Caco-2 (cell line): ENCODE measurements around the gene UNC45A. TPM values are rescaled to one million over a fixed set of nuclear protein-coding genes. Genes with fewer than 3 reads are reported as not detected.

ENCODE experiments used
- BruUV-seq: library from RNA; stranded (reverse); fragments of 400-500 nt; replicated peaks from 2 replicates; lab custom pipeline; 2021; lab: Mats Ljungman, UMichigan
- CTCF ChIA-PET: fragments of 300-600 bp; sonication (Branson Sonifier 250); formaldehyde crosslinking; loops from one replicate; lab custom pipeline; 2022; ENCODE audit warnings: antibody characterized with exemption; lab: Charles Lee
- POLR2A ChIA-PET: fragments of 300-600 bp; sonication (Branson Sonifier 250); formaldehyde crosslinking; loops from one replicate; lab custom pipeline; 2022; ENCODE audit warnings: antibody characterized with exemption; lab: Charles Lee
- DNase-seq, 2 experiments: peaks; one replicate each; pipeline versions ENCODE4 v3.0.0 to v3.0.0-alpha.2; 2020 to 2022
- H3K27me3 ChIP-seq: replicated peaks from 2 replicates; pipeline ENCODE4 v1.6.0; 2011; ENCODE audit warnings: low read length; ENCODE audit not compliant: control insufficient read depth, insufficient read depth
- H3K36me3 ChIP-seq: 2 replicates; pipeline ENCODE4 v1.5.1; 2011; ENCODE audit warnings: low read length; ENCODE audit not compliant: control insufficient read depth, insufficient read depth
- H3K4me1 ChIP-seq: fragments of 250-450 bp; sonication (Bioruptor Pico); 2 replicates; pipeline ENCODE4 v1.5.1; 2020; ENCODE audit warnings: mild to moderate bottlenecking
- H3K4me3 ChIP-seq: 2 replicates; pipeline ENCODE4 v1.5.1; 2011; ENCODE audit warnings: low read depth, mild to moderate bottlenecking, control low read depth, low read length
- H3K9me3 ChIP-seq: fragments of 250-450 bp; sonication (Bioruptor Pico); 2 replicates; pipeline ENCODE4 v1.5.1; 2020; ENCODE audit warnings: mild to moderate bottlenecking, moderate library complexity
- H3K27ac Mint-ChIP-seq: one replicate; pipeline ENCODE4 v1.8.0; 2022; ENCODE audit warnings: mixed read lengths; ENCODE audit not compliant: unreplicated experiment
- H3K27me3 Mint-ChIP-seq: one replicate; pipeline ENCODE4 v1.8.0; 2022; ENCODE audit warnings: mixed read lengths; ENCODE audit not compliant: insufficient read depth, unreplicated experiment
- H3K36me3 Mint-ChIP-seq: one replicate; pipeline ENCODE4 v1.8.0; 2022; ENCODE audit warnings: mild to moderate bottlenecking, mixed read lengths; ENCODE audit not compliant: insufficient read depth, unreplicated experiment
- H3K4me1 Mint-ChIP-seq: one replicate; pipeline ENCODE4 v1.8.0; 2022; ENCODE audit warnings: low read depth, mixed read lengths; ENCODE audit not compliant: unreplicated experiment
- H3K4me3 Mint-ChIP-seq: one replicate; pipeline ENCODE4 v1.8.0; 2022; ENCODE audit warnings: mild to moderate bottlenecking, moderate library complexity, mixed read lengths; ENCODE audit not compliant: unreplicated experiment
- H3K9me3 Mint-ChIP-seq: one replicate; pipeline ENCODE4 v1.8.0; 2022; ENCODE audit warnings: mixed read lengths; ENCODE audit not compliant: unreplicated experiment
- intact Hi-C: fragments of 100-400 bp; cut with micrococcal nuclease; formaldehyde crosslinking; loops from one replicate; pipeline ENCODE4 v1.10.0; 2022; ENCODE audit not compliant: unreplicated experiment
- total RNA-seq: library from RNA; stranded (reverse); gene quantifications from 2 replicates; pipeline ENCODE4 v1.2.3, GENCODE V29; 2022
- TF ChIP-seq, protein P1 (sequence below), 2 experiments: fragments of 200-600 bp in 1 of 2; IDR thresholded peaks; 1 replicate in 1 of 2; 2 replicates in 1 of 2; pipeline versions ENCODE4 v1.5.1 to v1.8.0; 2011 to 2022; ENCODE audit warnings: antibody characterized with exemption in 1 of 2, control low read depth in 1 of 2, inconsistent platforms in 1 of 2, low read depth in 1 of 2, low read length in 1 of 2, mild to moderate bottlenecking in 1 of 2, moderate library complexity in 1 of 2; ENCODE audit not compliant: insufficient read depth in 1 of 2, severe bottlenecking in 1 of 2, unreplicated experiment in 1 of 2

The UNC45A gene
- total RNA-seq, 1 experiment from 2014 or later, result 62.6 TPM

DNA sequence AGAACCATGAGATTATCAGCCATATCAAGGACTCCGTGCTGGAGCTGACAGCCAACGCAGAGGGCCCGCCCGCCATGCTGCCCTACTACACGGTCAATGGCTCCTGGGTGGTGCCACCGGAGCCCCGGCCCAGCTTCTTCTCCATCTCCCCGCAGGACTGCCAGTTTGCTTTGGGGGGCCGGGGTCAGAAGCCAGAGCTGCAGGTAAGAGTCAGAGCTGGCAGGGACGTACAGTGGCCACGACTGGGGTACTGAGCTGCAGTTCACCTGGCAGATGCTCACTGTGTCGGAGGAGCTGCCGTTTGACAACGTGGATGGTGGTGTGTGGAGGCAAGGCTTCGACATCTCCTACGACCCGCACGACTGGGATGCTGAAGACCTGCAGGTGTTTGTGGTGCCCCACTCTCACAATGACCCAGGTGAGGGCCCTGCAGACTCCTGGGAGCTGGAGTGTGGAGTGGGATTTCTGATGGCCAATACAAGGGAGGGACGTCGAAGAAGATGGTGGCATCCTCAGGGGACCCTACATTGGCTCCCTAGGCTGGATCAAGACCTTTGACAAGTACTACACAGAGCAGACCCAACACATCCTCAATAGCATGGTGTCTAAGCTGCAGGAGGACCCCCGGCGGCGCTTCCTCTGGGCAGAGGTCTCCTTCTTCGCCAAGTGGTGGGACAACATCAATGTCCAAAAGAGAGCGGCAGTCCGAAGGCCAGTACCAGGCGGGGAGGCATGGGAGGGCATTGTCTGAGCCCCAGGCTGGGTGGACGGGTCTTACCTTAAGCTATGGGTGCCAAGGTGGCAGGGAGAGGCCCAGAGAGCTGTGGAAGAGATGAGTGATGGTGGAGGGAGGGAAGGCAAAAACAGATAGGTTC, 29.5 kb upstream of the UNC45A start:
- no peaks in the 10 kb centered on the region; the same call in 1 of the 2 replicates for H3K36me3 ChIP-seq
- intact Hi-C loops, result no loop called here
- no peak overlapping the region for H3K4me3 Mint-ChIP-seq
- H3K27me3 ChIP-seq, result no peaks in the 10 kb centered on the region
- TF ChIP-seq, protein P1, sequence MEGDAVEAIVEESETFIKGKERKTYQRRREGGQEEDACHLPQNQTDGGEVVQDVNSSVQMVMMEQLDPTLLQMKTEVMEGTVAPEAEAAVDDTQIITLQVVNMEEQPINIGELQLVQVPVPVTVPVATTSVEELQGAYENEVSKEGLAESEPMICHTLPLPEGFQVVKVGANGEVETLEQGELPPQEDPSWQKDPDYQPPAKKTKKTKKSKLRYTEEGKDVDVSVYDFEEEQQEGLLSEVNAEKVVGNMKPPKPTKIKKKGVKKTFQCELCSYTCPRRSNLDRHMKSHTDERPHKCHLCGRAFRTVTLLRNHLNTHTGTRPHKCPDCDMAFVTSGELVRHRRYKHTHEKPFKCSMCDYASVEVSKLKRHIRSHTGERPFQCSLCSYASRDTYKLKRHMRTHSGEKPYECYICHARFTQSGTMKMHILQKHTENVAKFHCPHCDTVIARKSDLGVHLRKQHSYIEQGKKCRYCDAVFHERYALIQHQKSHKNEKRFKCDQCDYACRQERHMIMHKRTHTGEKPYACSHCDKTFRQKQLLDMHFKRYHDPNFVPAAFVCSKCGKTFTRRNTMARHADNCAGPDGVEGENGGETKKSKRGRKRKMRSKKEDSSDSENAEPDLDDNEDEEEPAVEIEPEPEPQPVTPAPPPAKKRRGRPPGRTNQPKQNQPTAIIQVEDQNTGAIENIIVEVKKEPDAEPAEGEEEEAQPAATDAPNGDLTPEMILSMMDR (IDR thresholded peaks at IDR 0.05; ENCODE audit: insufficient read depth in 1 of 2, low read depth in 1 of 2, low read length in 1 of 2, severe bottlenecking in 1 of 2, unreplicated experiment in 1 of 2), result no peak
- peaks cover 11% of the 10 kb centered on the region for H3K36me3 Mint-ChIP-seq
- H3K4me1 Mint-ChIP-seq, result no peaks in the 10 kb centered on the region
- H3K9me3 Mint-ChIP-seq, result no peaks in the 10 kb centered on the region
- H3K27ac Mint-ChIP-seq, result no peak overlapping the region
- CTCF ChIA-PET, result interaction anchor here (0.5 to 6.0 kb wide), 2 partner anchors 26 to 207 kb away, joined by 3 to 53 read pairs; partner anchors contain the start of gene HDDC3
- no peak overlapping the region for H3K4me3 ChIP-seq
- POLR2A ChIA-PET, result interaction anchor here (1.2 kb wide), 1 partner anchor 24 kb away, joined by 3 read pairs; no protein-coding TSS in a partner anchor
- no TSS peak for BruUV-seq
- no peak for DNase-seq
- H3K4me1 ChIP-seq, result 0 out of 2 replicates have a peak, but pooled peaks cover 7% of the 10 kb centered on the region
- no peaks in the 10 kb centered on the region for H3K9me3 ChIP-seq
- no peaks in the 10 kb centered on the region for H3K27me3 Mint-ChIP-seq

DNA sequence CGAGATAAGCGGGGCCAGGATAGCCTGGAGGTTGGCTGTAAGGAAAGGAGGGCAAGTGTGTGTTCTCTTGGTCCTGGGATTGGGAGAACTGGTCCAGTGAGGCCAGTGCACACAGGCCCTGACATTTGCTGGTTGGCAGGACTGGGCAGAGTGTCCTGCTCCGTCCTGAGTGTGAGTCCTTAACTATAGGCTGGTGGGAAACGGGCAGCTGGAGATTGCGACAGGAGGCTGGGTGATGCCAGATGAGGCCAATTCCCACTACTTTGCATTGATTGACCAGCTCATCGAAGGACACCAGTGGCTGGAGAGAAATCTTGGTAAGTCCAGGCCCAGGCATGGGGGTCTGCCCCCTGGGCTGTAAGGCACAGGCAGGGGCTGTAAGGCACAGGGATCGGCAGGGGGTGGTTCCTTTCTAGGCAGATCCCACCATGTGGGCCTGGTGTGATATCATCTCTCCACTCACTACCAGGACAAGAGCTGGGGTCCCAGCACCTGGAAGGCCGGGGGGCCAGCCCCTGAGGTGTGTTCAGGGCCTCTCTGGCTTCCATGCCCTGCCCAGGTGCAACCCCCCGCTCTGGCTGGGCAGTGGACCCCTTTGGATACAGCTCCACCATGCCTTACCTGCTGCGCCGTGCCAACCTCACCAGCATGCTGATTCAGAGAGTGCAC, 28.8 kb upstream of the UNC45A start:
- no peaks in the 10 kb centered on the region; the same call in 1 of the 2 replicates for H3K36me3 ChIP-seq
- no peak overlapping the region for H3K4me3 ChIP-seq
- TF ChIP-seq, protein P1 (IDR thresholded peaks at IDR 0.05; ENCODE audit: insufficient read depth in 1 of 2, low read depth in 1 of 2, low read length in 1 of 2, severe bottlenecking in 1 of 2, unreplicated experiment in 1 of 2), result no peak
- POLR2A ChIA-PET, result no interaction called here
- no peaks in the 10 kb centered on the region for H3K9me3 ChIP-seq
- Mint-ChIP-seq H3K27ac (no peak overlapping the region), H3K9me3 (no peaks in the 10 kb centered on the region), H3K4me3 (no peak overlapping the region), H3K4me1 (no peaks in the 10 kb centered on the region), H3K36me3 (peaks cover 11% of the 10 kb centered on the region), H3K27me3 (no peaks in the 10 kb centered on the region)
- DNase-seq, result no peak
- no peaks in the 10 kb centered on the region for H3K27me3 ChIP-seq
- H3K4me1 ChIP-seq, result 0 out of 2 replicates have a peak, but pooled peaks cover 7% of the 10 kb centered on the region
- BruUV-seq, result no TSS peak
- CTCF ChIA-PET, result interaction anchor here (6.0 kb wide), 1 partner anchor 26 kb away, joined by 53 read pairs; the partner anchor contains the start of gene HDDC3
- intact Hi-C loops, result no loop called here

DNA sequence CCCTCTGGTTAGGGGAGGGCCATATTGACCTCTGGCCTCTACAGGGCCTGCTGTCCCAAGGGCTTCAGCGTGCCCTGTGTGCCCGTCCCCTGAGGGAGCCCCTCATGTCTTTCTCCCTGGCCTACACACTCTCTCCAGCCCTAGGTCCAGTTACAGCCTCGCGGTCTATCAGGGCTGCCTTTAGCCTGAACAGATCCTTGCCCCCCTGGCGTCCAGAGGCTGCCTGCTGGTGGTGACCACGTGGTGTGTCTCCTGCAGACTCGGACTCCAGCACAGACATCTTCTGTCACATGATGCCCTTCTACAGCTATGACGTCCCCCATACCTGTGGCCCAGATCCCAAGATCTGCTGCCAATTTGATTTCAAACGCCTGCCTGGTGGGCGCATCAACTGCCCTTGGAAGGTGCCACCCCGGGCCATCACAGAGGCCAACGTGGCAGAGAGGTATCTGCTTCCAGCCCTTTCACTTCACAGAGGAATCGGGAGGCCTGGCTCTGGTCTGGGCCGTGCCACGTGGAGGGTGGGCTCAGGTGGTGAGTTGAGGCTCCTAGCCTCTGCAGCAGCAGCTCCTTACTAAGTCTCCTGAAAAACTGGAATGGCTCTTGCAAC, 27.9 kb upstream of the UNC45A start:
- H3K9me3 ChIP-seq, result no peaks in the 10 kb centered on the region
- no peaks in the 10 kb centered on the region for H3K9me3 Mint-ChIP-seq
- no peaks in the 10 kb centered on the region for H3K27me3 ChIP-seq
- POLR2A ChIA-PET, result no interaction called here
- TF ChIP-seq, protein P1 (IDR thresholded peaks at IDR 0.05; ENCODE audit: insufficient read depth in 1 of 2, low read depth in 1 of 2, low read length in 1 of 2, severe bottlenecking in 1 of 2, unreplicated experiment in 1 of 2), result no peak
- no peak overlapping the region for H3K4me3 Mint-ChIP-seq
- 0 out of 2 replicates have a peak, but pooled peaks cover 4% of the 10 kb centered on the region for H3K4me1 ChIP-seq
- no peaks in the 10 kb centered on the region for H3K4me1 Mint-ChIP-seq
- H3K27ac Mint-ChIP-seq, result no peak overlapping the region
- peaks cover 11% of the 10 kb centered on the region for H3K36me3 Mint-ChIP-seq
- DNase-seq, result no peak
- no peaks in the 10 kb centered on the region; the same call in 1 of the 2 replicates for H3K36me3 ChIP-seq
- intact Hi-C loops, result no loop called here
- no peak overlapping the region for H3K4me3 ChIP-seq
- no TSS peak for BruUV-seq
- CTCF ChIA-PET, result no interaction called here
- H3K27me3 Mint-ChIP-seq, result no peaks in the 10 kb centered on the region
